RKO (cell line): ENCODE data around the gene POC1A.

ENCODE experiments used
- DNase-seq: peaks from one replicate; pipeline ENCODE4 v3.0.0-alpha.2; 2016; ENCODE audit warnings: low spot score

POC1A gene

DNA sequence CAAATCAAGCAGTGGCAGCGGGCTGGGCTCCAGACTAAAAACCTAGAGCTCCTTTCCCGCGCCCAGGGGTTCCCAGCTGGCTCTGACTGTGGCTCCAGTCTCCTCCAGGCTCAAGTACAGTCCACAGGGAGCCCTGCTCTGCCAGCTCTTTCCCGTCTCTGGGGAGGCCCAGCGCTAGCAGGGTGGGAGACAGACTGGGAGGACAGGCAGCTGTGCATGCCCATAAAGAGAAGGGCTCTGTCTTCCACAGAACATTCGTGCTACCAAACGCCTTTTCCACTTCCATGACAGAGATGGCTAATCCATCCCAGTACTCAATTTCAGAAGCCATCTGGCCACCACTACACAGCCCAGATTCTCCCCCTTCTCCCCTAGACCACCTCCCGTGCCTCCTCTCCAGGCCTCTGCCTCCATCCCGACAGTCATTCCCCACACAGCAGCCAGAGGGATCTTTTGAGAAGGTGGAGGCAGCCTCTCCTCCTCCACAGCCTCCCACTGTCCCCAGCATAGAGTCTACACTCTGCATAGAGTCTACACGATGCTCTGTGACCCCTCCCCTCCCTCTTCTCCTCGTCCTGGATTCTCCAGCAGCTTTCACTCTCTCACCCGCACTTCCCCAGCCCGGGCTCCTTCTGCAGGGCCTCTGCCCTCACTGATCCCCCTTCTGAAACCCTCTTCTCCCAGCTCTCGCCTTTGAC is 91.0 kb downstream of the POC1A start:
- DNase-seq, result no peak

DNA sequence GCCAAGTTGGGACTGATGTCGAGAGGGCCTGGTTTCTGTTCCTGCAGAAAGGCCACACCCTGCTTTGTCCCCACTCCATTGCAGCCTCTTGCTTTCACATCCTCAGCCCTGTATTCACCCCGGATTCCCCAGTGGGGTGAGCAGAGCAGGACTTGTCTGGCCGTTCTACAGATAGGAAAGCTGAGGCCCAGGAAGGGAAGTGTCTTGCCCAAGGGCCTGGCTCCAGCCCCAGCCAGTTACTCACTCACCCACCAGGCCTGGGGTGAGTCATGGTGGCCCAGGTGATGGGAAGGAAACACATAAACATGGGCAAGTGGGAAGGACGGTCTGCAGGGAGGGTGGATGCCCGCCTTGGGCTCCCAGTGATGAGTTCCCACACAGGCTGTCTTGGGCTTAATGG is 91.7 kb downstream of the POC1A start:
- DNase-seq, result peak; percentile 81

DNA sequence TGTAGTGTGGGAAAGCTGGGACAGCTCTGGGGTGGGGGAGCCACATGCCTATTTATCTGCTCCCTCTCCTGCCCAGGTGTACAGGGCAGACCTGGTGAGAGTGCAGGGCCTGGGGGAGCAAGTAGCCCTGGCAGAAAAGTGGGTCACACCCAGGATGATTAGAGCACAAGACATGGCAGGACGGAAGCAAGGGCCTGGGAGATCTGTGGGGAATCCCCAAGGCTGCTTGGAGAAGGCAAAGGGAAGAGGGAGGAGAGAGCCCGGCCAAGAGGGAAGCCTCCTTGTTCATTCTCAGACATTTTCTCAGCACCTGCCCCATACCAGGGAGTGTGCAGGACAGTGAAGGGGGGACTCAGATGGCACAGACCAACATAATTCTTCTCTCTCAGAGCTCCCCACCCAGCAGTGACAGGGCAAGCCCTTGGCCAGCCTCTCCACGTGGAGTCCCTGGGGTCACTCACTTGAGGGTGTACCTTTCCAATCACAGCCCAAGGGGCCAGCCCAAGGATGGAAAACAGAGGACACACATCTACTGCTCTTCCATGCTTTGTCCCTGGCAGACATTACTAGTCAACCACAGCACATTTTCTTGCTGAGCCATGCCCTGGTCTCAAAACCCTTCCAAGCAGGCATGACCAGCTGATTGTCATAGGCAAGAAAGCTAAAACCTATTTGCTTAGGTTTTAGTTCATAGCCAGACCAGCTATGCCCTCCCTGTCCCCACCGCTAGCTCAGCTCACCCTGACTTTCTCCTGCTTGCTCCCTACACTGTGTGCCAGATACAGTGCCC is 92.9 kb downstream of the POC1A start:
- no peak for DNase-seq

DNA sequence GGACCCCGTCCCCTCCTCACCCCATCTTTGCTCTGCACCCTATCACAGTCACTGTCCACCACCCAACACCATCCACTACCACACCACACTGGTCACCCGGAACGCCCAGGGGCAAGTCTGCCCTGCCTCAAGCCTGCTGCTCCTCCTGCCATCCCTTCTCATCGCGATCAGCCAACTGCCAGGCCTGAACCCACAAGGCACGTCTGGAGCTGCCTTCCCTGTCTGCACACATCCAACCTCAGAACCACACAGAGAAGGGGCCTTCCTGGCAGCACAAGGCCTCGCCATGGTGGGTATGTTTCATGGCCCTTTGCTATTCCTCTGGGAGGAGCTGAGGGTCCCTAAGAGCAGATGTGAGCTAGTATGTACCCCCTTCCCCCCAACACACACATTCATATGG is 94.4 kb downstream of the POC1A start:
- no peak for DNase-seq

DNA sequence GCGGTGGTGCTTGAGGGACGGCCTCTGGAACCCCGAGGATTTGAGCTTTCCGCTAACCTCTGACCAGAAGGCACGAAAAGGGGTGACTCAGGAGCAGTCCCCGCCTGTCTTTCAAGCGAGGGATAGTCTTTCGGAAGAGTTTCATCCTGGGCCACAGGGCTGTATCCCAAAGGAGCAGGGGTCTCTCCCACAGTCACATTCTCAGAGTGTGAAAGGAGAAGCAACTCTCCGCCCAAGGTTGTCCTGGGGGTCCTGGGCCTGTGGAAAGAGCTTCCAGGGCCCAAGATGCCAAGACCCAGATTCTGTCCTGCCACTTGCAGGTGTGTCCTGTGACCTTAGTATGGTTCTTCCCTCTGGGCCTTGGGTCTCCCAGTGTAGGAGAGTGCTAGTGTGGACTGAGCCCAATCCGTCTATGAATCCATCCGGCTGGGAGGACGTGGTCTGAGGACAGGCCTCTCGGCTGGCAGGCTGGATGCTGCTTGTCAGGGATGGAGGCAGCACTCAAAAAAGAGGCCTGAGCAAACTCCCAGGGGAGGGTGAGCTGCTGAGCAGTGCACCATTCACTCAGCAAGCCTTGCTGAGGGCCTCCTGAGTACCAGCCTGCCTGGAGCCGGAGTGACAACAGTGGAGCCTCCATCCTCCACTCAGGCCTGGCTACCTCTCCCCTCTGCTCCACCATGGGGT is 96.3 kb downstream of the POC1A start:
- DNase-seq, result peak; percentile 34

DNA sequence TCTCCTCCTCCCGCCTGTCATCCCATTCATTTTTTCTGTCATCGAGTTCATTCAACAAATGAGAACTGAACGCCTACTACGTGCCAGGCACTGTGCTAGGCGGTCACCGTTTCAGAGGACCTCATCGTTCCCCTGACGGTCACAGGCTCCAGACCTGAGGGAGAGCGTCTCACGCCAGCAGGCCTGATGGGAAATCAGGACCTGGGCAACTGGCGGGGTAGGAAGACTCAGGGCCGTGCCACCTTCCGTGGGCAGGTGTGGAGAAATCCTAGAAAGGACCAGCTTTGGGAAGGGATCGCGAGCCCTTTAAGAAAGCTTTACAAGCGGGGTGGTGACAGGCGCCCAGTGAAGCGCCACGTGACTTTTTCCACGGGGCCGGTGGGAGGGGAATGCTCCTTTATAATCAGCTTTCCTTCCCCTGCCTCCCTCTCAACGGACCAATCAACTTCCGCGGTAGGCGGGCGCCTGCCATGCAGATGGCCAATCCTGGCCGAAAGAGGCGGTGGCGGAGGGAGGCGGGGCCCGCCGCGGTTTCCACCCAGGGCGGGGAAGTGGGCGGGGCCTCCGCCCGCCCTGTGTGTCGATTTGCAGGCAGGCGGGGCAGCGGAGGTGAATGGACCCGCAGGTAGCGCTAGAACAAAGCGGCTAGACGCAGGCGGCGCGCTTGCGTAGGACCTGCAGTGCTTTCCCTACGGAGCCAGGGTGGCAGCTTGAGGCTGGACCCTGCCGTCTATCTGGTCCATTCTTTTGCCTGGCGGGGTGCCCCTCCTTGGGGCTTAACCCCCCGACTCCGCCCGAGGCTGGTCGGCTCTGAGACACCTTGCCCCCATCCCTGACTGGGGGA is 97.0 kb downstream of the POC1A start:
- peak; percentile 99 for DNase-seq

DNA sequence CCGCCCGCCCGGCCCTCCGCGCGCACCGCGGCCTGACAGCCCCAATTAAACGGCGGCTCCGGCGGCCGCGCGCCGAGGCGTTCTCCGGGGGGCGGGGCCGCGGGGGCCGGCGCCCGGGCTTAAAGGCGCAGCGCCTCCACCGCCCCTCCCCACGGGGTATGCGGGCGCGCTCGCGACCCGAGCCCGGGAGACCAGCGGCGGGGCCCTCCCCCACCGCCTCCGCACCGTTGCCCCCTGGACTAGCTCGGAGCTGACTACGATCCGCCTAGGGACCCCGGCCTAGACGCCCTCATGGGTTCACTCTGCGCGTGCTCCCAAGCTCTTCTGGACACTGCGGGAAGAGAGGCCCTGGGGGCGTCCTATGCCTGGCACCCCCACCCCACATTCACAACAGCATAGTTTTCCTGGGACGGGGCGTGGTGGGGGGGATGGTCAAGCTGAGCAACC is 97.7 kb downstream of the POC1A start, which contains the start of gene DUSP7:
DUSP7 (minus strand) TSS at position 51 of the 447 bp plus-strand sequence. CDS start 205 bp downstream, outside the sequence.
- peak; percentile 76 for DNase-seq

DNA sequence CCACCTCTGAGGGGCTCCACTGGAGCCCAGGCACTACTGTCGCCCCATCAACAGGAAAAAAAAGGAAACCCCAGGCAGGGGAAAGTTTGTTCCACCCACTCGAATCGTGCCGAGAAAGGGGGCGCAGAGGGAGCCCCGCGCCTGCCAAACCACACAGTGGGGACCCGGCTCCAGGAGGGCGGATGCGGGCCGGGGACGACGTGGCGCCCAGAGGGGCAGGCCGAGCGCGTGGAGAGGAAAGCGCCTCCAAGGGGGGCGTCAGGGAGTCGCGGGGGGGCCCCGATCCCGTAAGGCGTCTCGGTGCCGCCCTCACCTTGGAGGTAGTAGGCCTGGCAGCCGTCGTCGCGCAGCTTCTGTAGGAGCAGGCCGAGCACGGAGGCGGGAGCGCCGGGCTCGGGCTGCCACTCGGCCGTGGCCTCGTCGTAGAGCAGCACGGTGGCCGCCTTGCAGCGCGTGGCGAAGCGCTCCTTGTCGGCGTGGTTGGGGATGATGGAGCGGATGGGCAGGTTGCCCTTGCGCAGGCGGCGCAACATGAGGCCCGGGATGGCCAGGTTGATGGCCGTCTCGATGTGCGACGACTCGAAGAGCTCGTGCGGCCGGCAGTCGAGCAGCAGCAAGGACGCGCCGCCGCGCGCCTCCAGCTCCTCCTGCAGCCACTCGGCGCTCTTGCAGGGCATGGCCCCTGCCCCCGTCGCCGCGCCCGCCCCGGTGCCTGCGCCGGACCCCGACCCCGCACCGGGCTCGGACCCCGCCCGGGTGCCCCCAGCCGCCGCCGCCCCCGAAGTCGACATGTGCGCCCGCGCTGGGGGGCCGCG is 98.5 kb downstream of the POC1A start:
- peak; percentile 67 for DNase-seq

DNA sequence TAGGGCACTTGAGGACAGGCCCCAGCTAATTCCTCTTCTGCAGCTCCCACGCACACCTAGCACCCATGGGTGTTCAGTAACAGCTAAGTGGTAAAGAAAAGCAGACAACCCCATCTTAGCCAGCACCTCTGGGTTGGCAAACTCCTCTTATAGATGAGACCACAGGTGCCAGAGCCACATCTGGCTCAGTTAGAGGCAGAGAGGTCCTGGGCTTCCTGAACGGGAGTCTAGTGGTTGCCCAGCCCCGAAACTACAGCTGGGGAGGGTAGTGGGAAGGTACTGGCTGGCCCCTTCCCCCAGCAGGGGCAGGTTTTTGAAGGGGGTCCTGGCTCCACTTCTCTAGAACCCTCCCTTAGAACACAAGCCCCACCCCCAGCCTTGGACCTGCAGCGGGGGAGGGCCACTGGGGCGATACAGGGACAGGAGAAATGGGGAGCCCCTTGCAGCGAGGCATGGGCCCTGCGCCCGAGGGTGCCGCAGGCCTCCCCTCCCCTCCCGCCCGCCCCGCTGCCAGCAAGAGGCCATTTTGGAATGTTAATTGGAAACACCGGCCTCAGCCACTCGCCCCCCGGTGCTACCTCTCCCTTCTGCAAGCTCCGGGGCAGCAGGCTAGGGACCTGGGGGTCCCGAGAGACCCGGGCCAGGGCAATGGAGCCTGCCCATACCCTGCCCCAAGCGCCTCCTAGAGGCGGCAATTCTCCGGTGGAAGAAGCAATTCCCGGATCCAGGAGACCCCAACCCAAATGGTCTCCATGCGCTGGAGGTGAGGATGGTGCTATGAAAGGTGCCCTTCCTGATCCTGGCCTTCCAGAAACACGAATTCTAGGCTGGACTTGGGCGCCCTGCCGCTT is 99.3 kb downstream of the POC1A start:
- peak; percentile 37 for DNase-seq

DNA sequence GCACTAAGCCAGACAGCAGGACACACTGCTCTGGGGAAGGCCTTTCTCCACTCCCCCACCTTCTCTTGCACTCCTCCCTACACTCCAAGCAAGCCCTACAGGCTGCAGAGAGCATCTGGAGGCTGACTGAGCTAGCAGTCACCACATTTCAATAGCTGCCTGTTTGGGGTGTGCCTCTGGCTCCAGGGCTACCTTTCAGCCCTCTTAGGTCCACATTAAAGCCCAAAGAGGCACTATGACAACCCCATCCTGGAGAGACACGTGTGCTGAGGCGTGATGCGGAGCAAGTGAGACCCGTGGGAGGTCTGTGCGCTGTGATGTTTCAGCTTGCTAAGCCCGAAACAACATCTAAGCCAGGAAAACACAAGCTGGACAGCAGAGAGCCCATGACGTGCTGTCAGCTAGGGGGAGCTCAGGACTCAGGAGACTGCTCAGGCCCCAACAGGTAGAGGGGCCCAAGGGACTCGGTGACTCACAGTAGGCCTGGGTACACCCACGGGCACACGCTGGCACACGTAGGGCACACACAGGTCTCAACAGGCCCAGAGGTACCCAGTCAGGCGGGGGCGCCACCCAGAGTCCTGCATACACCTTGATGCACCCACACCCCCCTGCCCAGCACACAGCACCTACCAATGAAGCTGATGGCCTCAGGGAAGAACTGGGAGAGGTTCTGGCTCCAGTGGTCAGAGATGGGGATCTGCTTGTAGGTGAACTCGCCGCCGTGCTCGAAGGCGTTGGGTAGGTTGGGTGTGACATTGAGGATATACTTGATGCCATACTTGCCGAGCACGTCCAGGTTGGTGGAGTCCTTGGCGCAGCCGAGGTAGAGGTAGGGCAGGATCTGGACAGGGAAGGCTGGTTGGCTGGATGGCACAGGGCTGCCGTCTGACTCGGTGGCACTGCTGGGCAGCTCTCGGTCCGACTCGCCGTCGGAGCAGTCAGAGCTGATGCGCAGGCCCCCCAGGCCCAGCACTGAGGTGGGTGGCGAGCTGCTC is 100.6 kb downstream of the POC1A start:
- DNase-seq, result peak; percentile 68

DNA sequence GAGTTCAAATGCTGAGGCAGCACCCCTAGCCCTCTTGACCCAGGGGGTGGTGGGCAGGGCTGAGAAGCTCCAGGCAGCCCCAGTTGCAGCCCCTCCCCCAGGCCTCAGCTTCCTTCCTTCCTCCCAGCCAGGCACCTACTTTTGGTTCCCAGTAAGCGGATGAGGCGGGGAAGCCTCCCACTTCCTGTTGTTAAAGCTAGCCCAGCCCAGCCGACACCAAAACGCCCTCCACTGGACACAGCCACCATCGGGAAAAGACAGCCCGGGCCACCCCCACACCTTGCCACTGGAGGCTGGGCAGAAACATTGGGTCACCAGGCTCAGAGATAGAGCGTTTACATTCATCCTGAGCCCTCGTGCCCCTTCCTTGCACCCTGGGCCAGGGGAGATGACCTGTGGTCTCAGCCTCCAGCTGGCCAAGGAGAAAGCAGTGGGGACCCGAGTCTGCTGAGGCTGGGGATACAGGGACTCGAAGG is 101.4 kb downstream of the POC1A start:
- peak; percentile 86 for DNase-seq

DNA sequence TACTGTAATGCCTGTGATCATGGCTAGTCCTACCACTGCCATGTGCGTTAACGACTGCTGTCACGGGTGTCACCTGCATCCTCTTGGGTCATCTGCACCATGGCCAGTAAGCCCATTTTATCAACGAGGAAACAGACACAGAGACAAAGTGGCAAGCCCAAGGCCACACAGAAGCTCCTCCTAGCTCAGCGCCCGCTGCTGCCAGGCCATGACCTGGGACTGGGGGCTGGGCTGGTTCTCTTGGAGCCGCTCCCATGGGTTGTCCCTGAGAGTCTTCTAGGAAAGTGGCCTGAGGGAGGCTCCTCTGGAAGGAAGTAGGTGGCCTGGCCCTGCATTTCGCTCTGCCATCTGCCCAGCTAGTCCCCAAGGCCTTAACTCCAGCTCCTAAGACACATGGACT is 102.8 kb downstream of the POC1A start:
- no peak for DNase-seq

DNA sequence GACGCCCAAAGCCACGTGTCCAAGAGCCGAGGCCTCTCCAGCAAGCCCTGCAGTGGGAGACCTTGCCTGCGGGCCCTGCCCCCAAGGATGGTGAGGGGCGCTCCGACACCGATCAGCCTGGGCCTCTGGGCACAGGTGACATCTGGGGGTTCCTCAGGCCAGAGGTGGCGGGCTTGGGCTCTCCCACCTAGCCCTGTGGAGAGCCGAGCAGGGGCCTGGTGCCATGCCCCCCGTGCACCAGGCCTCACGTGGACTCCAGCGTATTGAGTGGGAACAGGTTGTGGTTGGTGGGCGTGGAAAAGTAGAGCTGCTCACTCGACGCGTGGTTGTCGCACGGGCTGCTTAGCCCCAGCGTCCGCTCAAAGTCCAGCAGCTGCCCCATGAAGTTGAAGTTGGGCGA is 103.7 kb downstream of the POC1A start:
- DNase-seq, result no peak

DNA sequence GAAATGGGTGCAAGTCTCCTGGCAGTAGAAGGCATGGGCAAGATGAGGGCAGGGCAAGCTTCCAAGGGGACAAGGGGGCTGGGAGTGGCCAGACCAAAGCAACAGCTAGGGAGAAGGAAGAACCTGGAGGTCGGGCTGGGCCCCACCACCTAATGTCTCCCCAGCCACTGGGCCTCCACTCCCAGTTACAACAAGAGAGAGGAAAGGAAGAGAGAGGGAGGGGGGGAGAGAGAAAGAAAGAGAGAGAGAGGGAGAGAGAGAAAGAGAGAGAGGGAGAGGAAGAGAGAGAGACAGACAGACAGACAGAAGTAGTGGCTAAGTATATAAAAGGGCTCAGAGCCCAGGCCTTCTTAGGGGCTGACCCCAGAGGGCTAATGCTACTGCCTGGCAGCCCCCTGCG is 104.7 kb downstream of the POC1A start:
- DNase-seq, result no peak

DNA sequence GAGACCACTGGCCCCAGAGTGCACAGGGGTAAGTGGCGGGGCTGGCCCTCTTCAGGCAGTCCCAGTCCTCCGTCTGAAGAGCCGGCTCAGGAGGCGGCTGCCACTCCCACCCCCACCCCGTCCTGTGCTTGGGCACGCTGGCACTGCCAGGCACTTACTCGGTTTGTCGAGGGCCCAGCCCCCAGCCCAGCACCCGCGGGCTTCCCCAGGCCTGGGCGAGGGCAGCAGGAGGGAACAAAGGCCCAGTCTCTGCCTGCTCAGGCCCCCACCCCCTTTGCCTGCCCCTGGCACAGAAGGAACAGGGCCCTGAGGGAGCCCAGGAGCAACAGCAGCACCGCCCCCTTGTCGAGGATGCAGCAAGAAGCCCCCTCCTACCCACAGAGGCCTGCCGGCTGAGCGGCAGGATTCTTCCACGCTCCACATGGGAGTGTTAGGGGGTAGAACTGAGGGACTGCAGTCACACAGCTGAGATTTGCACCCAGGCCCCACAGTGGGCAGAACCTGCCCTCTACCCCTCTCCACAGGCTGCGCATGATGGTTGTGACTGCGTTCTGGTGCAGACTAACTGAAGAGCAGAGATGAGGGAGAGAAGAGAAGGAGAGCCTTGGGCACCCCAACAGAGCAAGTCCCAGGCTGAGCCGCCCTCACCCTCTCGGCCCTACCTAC is 106.8 kb downstream of the POC1A start:
- DNase-seq, result peak; percentile 42

DNA sequence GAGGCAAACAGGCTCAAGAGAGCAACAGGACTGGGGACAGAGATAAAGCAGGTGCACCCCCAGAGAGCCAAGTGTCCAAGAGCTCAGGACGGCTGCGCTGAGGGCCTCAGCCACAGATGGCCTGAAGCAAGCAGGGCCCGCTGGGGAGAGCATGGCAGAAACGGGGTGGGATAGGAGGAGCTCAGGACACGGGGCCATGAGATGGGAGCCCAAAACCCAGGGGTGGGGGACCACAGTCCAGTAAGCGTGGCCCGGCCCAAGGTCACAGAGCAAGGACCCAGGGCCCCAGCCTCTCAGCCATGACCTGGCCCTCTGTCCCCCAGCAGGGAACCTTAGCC is 107.4 kb downstream of the POC1A start:
- no peak for DNase-seq

DNA sequence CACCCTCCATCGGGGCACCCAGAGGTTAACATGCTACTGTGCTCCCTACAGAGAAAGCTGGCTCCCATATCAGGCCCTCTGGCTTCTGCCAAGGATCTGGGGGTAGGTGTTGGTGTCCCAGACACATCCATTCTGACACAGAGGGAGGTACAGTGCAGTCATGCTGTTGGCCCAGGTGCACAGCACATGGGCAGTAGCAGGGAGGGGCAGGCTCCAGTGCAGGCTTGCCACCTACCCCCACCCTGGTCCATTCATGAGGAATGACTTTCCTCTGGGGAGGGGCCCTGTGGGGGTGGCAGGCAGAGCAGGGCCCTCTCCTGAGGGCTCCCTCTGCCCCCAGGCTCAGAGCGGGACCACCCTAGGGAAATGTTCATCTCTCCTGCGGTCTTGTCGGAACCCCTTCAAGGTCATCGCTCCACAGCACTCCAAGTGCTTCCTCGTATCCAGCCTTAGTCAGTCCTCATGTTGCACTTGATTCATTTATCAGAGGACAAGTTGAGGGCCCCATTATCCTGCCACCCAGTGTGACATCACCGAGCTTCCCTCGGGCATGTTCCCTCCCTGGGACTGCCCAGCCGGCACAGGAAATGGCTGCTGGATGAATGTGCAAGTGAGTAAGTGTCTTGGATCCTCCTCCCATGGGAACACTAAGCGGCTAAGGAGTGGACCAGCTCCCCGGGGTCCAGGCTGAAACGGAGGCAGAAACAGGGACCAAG is 107.9 kb downstream of the POC1A start:
- DNase-seq, result peak; percentile 99
